ENCODE data around the gene RTRAF. TPM values are rescaled to one million over a fixed set of nuclear protein-coding genes. Genes with fewer than 3 reads are reported as not detected.

The RTRAF gene
- 100 to 1,000 TPM; 126 to 134 TPM for total RNA-seq
- 100 to 1,000 TPM; 265 to 325 (median 274) TPM for polyA plus RNA-seq (ENCODE audit: insufficient read length in 6 of 6)
- long read RNA-seq, donor 1, full-length matches to known transcripts = 132 of 715 reads
- long read RNA-seq, donor 1, partial matches to known transcripts = 583 of 715 reads
- long read RNA-seq, donor 1, other reads (novel, unspliced or antisense) = 0 of 715 reads
- long read RNA-seq, donor 2, full-length matches to known transcripts = 119 of 133 reads
- long read RNA-seq, donor 2, partial matches to known transcripts = 14 of 133 reads
- long read RNA-seq, donor 2, other reads (novel, unspliced or antisense) = 0 of 133 reads
- long read RNA-seq, donor 3, full-length matches to known transcripts = 109 of 253 reads
- long read RNA-seq, donor 3, partial matches to known transcripts = 136 of 253 reads
- long read RNA-seq, donor 3, other reads (novel, unspliced or antisense) = 8 of 253 reads
- long read RNA-seq, donor 4, full-length matches to known transcripts = 131 of 138 reads
- long read RNA-seq, donor 4, partial matches to known transcripts = 1 of 138 reads
- long read RNA-seq, donor 4, other reads (novel, unspliced or antisense) = 6 of 138 reads
- long read RNA-seq, donor 5, full-length matches to known transcripts = 114 of 128 reads
- long read RNA-seq, donor 5, partial matches to known transcripts = 14 of 128 reads
- long read RNA-seq, donor 5, other reads (novel, unspliced or antisense) = 0 of 128 reads
- long read RNA-seq, donor 6, full-length matches to known transcripts = 140 of 239 reads
- long read RNA-seq, donor 6, partial matches to known transcripts = 99 of 239 reads
- long read RNA-seq, donor 6, other reads (novel, unspliced or antisense) = 0 of 239 reads
- long read RNA-seq, donor 7, full-length matches to known transcripts = 43 of 86 reads
- long read RNA-seq, donor 7, partial matches to known transcripts = 43 of 86 reads
- long read RNA-seq, donor 7, other reads (novel, unspliced or antisense) = 0 of 86 reads
- long read RNA-seq, donor 8, full-length matches to known transcripts = 68 of 310 reads
- long read RNA-seq, donor 8, partial matches to known transcripts = 236 of 310 reads
- long read RNA-seq, donor 8, other reads (novel, unspliced or antisense) = 6 of 310 reads
- long read RNA-seq, donor 9, full-length matches to known transcripts = 1 of 1 reads
- long read RNA-seq, donor 9, partial matches to known transcripts = 0 of 1 reads
- long read RNA-seq, donor 9, other reads (novel, unspliced or antisense) = 0 of 1 reads
- long read RNA-seq, donor 10, full-length matches to known transcripts = 145 of 150 reads
- long read RNA-seq, donor 10, partial matches to known transcripts = 1 of 150 reads
- long read RNA-seq, donor 10, other reads (novel, unspliced or antisense) = 4 of 150 reads
- long read RNA-seq, donor 11, full-length matches to known transcripts = 112 of 117 reads
- long read RNA-seq, donor 11, partial matches to known transcripts = 5 of 117 reads
- long read RNA-seq, donor 11, other reads (novel, unspliced or antisense) = 0 of 117 reads
- long read RNA-seq, donor 12, full-length matches to known transcripts = 71 of 78 reads
- long read RNA-seq, donor 12, partial matches to known transcripts = 7 of 78 reads
- long read RNA-seq, donor 12, other reads (novel, unspliced or antisense) = 0 of 78 reads

- DNase-seq (peak; percentile 88 to 99 (median 96)), ATAC-seq (peak; percentile 100)
- TF ChIP-seq, protein P1, sequence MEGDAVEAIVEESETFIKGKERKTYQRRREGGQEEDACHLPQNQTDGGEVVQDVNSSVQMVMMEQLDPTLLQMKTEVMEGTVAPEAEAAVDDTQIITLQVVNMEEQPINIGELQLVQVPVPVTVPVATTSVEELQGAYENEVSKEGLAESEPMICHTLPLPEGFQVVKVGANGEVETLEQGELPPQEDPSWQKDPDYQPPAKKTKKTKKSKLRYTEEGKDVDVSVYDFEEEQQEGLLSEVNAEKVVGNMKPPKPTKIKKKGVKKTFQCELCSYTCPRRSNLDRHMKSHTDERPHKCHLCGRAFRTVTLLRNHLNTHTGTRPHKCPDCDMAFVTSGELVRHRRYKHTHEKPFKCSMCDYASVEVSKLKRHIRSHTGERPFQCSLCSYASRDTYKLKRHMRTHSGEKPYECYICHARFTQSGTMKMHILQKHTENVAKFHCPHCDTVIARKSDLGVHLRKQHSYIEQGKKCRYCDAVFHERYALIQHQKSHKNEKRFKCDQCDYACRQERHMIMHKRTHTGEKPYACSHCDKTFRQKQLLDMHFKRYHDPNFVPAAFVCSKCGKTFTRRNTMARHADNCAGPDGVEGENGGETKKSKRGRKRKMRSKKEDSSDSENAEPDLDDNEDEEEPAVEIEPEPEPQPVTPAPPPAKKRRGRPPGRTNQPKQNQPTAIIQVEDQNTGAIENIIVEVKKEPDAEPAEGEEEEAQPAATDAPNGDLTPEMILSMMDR (IDR thresholded peaks at IDR 0.05) = no peak
- Histone ChIP-seq H3K27me3 (no peaks in the 10 kb centered on the region), H3K9me3 (no peaks in the 10 kb centered on the region), H3K4me3 (peak within 1 kb of the TSS; percentile 76 to 80), H3K36me3 (peaks cover 0 to 32% of the 10 kb centered on the region in 2 donors), H3K27ac (peak within 1 kb of the TSS; percentile 75 to 89), H3K4me1 (peaks cover 6 to 40% of the 10 kb centered on the region in 2 donors)
- intact Hi-C loops (cut with DNase I) = loop anchor here in 1 of 2 donors (10.0 kb wide), 2 partner anchors 205 to 725 kb away; no protein-coding TSS in a partner anchor
These were observed at the start of gene RTRAF for GRCh38 chr14:51989293-51990234. RTRAF (plus strand) TSS chr14:51989546; CDS start chr14:51989640, 94 bp downstream.

GRCh38 chr14:51939755-51940301 lies 49.5 kb upstream of the RTRAF start:
- Histone ChIP-seq H3K27me3 (no peaks in the 10 kb centered on the region), H3K4me3 (no peak overlapping the region), H3K9me3 (no peaks in the 10 kb centered on the region), H3K27ac (no peak overlapping the region), H3K4me1 (no peaks in the 10 kb centered on the region), H3K36me3 (no peaks in the 10 kb centered on the region)
- DNase-seq = peak in 2 of 4 donors; percentile 49 to 63
- ATAC-seq = no peak
- intact Hi-C loops (cut with DNase I) = no loop called here
- TF ChIP-seq, protein P1 (IDR thresholded peaks at IDR 0.05) = no peak

- H3K27ac ChIP-seq = no peak overlapping the region
- TF ChIP-seq, protein P1 (IDR thresholded peaks at IDR 0.05) = no peak
- intact Hi-C loops (cut with DNase I) = no loop called here
These were observed 46.4 kb upstream of the RTRAF start for GRCh38 chr14:51942971-51943370.

More at GRCh38 chr14:51942971-51943370, 46.4 kb upstream of the RTRAF start:
- DNase-seq (no peak), ATAC-seq (no peak)
- H3K27me3 ChIP-seq = no peaks in the 10 kb centered on the region
- no peak overlapping the region for H3K4me3 ChIP-seq
- no peaks in the 10 kb centered on the region for H3K9me3 ChIP-seq
- no peaks in the 10 kb centered on the region for H3K36me3 ChIP-seq
- no peaks in the 10 kb centered on the region for H3K4me1 ChIP-seq

Data from left lung (tissue), 14 donors.